ENCODE measurements around the gene SMCO4.

DNA sequence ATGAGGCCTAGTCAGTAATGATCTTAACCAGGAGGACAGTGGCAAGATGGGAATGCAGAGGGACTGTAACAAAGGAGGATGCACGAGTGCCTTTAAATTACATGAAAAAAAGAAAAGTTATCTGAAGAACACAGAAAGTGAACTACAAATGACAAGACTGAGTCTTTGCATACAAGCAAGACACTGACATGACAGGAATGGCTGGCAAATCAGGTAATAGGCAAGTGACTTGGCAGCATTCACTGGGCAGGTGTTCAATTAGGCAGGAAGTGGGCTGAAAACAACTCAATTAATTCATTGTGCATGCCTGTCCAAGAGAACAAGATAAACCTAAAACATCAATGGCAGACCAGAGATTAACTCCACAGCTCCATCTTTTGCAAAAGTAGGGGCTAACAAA, 24.0 kb downstream of the SMCO4 start:
- TF ChIP-seq POLR2AphosphoS5 (IDR thresholded peaks at IDR 0.05; ENCODE audit: insufficient read depth in 1 of 2, low read depth in 1 of 2) (no peak), POLR2A (IDR thresholded peaks at IDR 0.05) (no peak)
- TF ChIP-seq, protein P1, sequence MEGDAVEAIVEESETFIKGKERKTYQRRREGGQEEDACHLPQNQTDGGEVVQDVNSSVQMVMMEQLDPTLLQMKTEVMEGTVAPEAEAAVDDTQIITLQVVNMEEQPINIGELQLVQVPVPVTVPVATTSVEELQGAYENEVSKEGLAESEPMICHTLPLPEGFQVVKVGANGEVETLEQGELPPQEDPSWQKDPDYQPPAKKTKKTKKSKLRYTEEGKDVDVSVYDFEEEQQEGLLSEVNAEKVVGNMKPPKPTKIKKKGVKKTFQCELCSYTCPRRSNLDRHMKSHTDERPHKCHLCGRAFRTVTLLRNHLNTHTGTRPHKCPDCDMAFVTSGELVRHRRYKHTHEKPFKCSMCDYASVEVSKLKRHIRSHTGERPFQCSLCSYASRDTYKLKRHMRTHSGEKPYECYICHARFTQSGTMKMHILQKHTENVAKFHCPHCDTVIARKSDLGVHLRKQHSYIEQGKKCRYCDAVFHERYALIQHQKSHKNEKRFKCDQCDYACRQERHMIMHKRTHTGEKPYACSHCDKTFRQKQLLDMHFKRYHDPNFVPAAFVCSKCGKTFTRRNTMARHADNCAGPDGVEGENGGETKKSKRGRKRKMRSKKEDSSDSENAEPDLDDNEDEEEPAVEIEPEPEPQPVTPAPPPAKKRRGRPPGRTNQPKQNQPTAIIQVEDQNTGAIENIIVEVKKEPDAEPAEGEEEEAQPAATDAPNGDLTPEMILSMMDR (IDR thresholded peaks at IDR 0.05), result no peak
